ENCODE results near the gene DEAF1. TPM values are rescaled to one million over a fixed set of nuclear protein-coding genes. Genes with fewer than 3 reads are reported as not detected.

DEAF1 gene
- total and polyA plus RNA-seq, 10 of the 15 experiments (the other 5 are each of a cell fraction or from before 2014, with no cell fraction given), result 0.68 to 51.3 (median 25.9) TPM

DNA sequence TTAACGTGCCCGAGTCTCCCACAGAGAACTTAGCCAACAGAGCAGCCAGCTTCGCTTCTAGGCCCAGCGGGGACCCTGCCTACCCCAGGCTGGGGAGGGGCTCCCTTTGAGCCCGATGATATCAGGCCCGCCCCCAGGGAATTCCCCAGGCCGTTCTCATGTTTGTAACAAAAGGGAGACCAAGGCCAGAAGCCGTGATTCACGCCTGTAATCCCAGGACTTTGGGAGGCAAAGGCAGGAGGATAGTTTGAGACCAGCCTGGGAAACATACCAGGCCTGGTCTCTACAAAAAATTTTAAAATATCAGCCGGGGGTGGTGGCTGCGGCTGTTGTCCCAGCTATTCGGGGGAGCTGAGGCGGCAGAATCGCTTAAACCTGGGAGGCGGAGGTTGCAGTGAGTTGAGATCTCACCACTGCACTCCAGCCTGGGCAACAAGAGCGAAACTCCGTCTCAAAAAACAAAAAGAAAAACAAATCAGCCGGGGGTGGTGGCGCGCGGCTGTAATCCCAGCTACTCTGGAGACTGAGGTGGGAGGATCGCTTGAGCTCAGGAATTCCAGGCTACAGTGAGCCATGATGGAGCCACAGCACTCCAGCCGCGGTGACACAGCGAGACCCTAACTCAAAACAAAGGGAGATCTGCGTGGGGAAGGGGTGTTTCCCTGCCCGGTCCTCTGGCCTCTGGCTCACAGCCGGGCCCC lies 56.2 kb downstream of the DEAF1 start (continued):
- TF ChIP-seq POU2F2 (IDR thresholded peaks at IDR 0.05; ENCODE audit: borderline replicate concordance, low read depth, low read length), result no peak
- no peak for TF ChIP-seq TCF7 (IDR thresholded peaks at IDR 0.05; ENCODE audit: borderline replicate concordance)
- no peak for TF ChIP-seq FOS (IDR thresholded peaks at IDR 0.05; ENCODE audit: borderline replicate concordance, extremely low read depth, insufficient read length)
- TF ChIP-seq, protein P1, sequence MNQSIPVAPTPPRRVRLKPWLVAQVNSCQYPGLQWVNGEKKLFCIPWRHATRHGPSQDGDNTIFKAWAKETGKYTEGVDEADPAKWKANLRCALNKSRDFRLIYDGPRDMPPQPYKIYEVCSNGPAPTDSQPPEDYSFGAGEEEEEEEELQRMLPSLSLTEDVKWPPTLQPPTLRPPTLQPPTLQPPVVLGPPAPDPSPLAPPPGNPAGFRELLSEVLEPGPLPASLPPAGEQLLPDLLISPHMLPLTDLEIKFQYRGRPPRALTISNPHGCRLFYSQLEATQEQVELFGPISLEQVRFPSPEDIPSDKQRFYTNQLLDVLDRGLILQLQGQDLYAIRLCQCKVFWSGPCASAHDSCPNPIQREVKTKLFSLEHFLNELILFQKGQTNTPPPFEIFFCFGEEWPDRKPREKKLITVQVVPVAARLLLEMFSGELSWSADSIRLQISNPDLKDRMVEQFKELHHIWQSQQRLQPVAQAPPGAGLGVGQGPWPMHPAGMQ (IDR thresholded peaks at IDR 0.05; ENCODE audit: borderline replicate concordance), result no peak
- no peak for TF ChIP-seq SMC3 (IDR thresholded peaks at IDR 0.05; ENCODE audit: borderline replicate concordance, low read length)
- TF ChIP-seq ZNF217 (IDR thresholded peaks at IDR 0.05), result no peak
- TF ChIP-seq SIX5 (IDR thresholded peaks at IDR 0.05; ENCODE audit: low read depth, low read length, severe bottlenecking), result no peak
- TF ChIP-seq, protein P2, sequence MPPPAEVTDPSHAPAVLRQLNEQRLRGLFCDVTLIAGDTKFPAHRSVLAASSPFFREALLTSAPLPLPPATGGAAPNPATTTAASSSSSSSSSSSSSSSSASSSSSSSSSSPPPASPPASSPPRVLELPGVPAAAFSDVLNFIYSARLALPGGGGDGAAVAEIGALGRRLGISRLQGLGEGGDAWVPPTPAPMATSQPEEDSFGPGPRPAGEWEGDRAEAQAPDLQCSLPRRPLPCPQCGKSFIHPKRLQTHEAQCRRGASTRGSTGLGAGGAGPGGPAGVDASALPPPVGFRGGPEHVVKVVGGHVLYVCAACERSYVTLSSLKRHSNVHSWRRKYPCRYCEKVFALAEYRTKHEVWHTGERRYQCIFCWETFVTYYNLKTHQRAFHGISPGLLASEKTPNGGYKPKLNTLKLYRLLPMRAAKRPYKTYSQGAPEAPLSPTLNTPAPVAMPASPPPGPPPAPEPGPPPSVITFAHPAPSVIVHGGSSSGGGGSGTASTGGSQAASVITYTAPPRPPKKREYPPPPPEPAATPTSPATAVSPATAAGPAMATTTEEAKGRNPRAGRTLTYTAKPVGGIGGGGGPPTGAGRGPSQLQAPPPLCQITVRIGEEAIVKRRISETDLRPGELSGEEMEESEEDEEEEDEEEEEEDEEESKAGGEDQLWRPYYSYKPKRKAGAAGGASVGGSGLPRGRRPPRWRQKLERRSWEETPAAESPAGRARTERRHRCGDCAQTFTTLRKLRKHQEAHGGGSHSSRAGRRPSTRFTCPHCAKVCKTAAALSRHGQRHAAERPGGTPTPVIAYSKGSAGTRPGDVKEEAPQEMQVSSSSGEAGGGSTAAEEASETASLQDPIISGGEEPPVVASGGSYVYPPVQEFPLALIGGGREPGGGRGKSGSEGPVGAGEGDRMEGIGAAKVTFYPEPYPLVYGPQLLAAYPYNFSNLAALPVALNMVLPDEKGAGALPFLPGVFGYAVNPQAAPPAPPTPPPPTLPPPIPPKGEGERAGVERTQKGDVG (CRISPR knock-in tag; IDR thresholded peaks at IDR 0.05), result no peak
- no peak for TF ChIP-seq EZH2 (IDR thresholded peaks at IDR 0.05; ENCODE audit: borderline replicate concordance, control insufficient read depth, low read depth, low read length)

Measured in GM12878 (cell line).